GM18873 (cell line): ENCODE measurements around the gene MTX1.

Experiments used
- ATAC-seq: cut with Tn5 transposase; IDR thresholded peaks from one replicate; pipeline ENCODE4 v1.9.1; 2021; ENCODE audit warnings: mild to moderate bottlenecking, moderate library complexity, moderate number of reproducible peaks; ENCODE audit not compliant: unreplicated experiment, low FRiP score

Gene MTX1

GRCh38 chr1:155174324-155175280 lies 33.9 kb upstream of the MTX1 start:
- no peak for ATAC-seq

GRCh38 chr1:155175281-155175926 lies 33.1 kb upstream of the MTX1 start:
- ATAC-seq: no peak

- no peak for ATAC-seq
Observed at GRCh38 chr1:155175927-155176371, 32.5 kb upstream of the MTX1 start.

GRCh38 chr1:155176544-155177071 lies 31.9 kb upstream of the MTX1 start:
- ATAC-seq: no peak

GRCh38 chr1:155177192-155177917 lies 31.1 kb upstream of the MTX1 start:
- ATAC-seq: no peak

GRCh38 chr1:155177918-155178281 lies 30.6 kb upstream of the MTX1 start:
- ATAC-seq: no peak

GRCh38 chr1:155178441-155179111 lies 29.9 kb upstream of the MTX1 start:
- no peak for ATAC-seq

GRCh38 chr1:155179112-155180031 lies 29.1 kb upstream of the MTX1 start:
- no peak for ATAC-seq

GRCh38 chr1:155181371-155182051 lies 27.0 kb upstream of the MTX1 start:
- ATAC-seq: no peak

- no peak for ATAC-seq
Observed at GRCh38 chr1:155182052-155182550, 26.4 kb upstream of the MTX1 start.

- ATAC-seq: no peak
Observed at GRCh38 chr1:155183775-155184221, 24.7 kb upstream of the MTX1 start.

GRCh38 chr1:155184351-155184811 lies 24.1 kb upstream of the MTX1 start:
- no peak for ATAC-seq

GRCh38 chr1:155184835-155185782 lies 23.4 kb upstream of the MTX1 start:
- ATAC-seq: peak; percentile 79

GRCh38 chr1:155185783-155186066 lies 22.8 kb upstream of the MTX1 start:
- no peak for ATAC-seq

- ATAC-seq: no peak
Observed at GRCh38 chr1:155186067-155186793, 22.3 kb upstream of the MTX1 start.

- no peak for ATAC-seq
Observed at GRCh38 chr1:155186794-155187455, 21.6 kb upstream of the MTX1 start.
